Muscle of leg (tissue), 11 donors: Measurements from ENCODE around the gene CDC40. TPM values are rescaled to one million over a fixed set of nuclear protein-coding genes. Genes with fewer than 3 reads are reported as not detected.
"Not testable (repeated sequence)": the region's sequence is repeated elsewhere in the genome, so short reads cannot be mapped to it uniquely, and the experiment has no call there.

ENCODE experiments used
- DNase-seq: peaks from one replicate; pipeline ENCODE4 v3.0.0; 2013
- H3K27ac ChIP-seq: one replicate; pipeline ENCODE4 v1.5.1; 2013; ENCODE audit warnings: mild to moderate bottlenecking, low read length, control low read depth
- H3K27me3 ChIP-seq: one replicate; pipeline ENCODE4 v1.6.1; 2013; ENCODE audit warnings: low read length; ENCODE audit not compliant: control insufficient read depth, insufficient read depth
- H3K36me3 ChIP-seq: one replicate; pipeline ENCODE4 v1.6.1; 2013; ENCODE audit warnings: low read length; ENCODE audit not compliant: control insufficient read depth, insufficient read depth
- H3K4me1 ChIP-seq: one replicate; pipeline ENCODE4 v1.6.1; 2013; ENCODE audit warnings: low read length; ENCODE audit not compliant: control insufficient read depth, insufficient read depth
- H3K4me3 ChIP-seq: one replicate; pipeline ENCODE4 v1.5.1; 2013; ENCODE audit warnings: low read length, control low read depth
- H3K9me3 ChIP-seq: replicated peaks from 2 replicates; pipeline ENCODE4 v1.6.1; 2013; ENCODE audit warnings: low read depth, low read length; ENCODE audit not compliant: control insufficient read depth
- WGBS: methylation state at CpG from one replicate; pipeline ENCODE4 v1.1.5; 2013; ENCODE audit warnings: missing lambda C conversion rate; ENCODE audit not compliant: insufficient coverage; 5-methylcytosine and 5-hydroxymethylcytosine counted together
- polyA plus RNA-seq, 8 donors: library from polyadenylated mRNA; unstranded; fragments of 120-200 nt; gene quantifications; one replicate each; pipeline versions ENCODE4 v1.2.1 to v1.2.3, GENCODE V29; 2013; ENCODE audit warnings: inconsistent platforms in 1 of 8, low replicate concordance in 1 of 8; ENCODE audit not compliant: insufficient read length in 8 of 8, insufficient read depth in 1 of 8
- total RNA-seq: library from RNA; stranded (reverse); fragments of 120-200 nt; gene quantifications from one replicate; pipeline ENCODE4 v1.2.4, GENCODE V29; 2013

The CDC40 gene
- total and polyA plus RNA-seq, 9 donors, result 11.7 to 18.2 (median 13.7) TPM

DNA sequence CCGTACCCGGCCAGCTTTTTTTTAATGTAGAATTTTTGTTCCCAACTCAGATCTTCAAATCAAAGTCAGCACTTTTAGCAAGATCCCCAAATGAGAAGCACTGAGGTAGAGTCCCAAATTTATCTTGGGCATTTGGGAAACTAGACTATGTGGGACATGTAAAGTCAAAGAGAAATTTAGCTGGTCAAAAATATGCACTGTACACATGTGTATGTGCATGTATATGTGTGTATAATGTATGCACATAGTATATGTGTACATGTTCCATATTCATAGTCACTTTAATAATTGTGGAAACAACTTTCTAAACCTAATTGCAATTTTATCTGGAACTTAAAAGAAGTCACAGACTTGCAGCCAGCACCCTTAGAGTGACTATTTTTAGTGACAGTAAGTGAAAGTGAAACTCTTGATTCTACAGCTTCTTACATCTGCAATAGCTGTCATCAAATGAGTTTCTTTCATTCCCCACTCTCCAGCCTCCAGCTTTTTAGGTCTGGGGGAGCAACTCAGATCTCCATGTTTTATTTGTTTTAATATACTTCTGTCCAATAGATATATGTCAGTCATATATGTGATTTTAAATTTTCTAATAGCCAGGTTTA is 53.6 kb downstream of the CDC40 start:
- no peaks in the 10 kb centered on the region for H3K36me3 ChIP-seq
- WGBS, result no CpG with 5 or more reads among the region's 2 CpGs
- H3K4me3 ChIP-seq, result no peak overlapping the region
- no peak overlapping the region for H3K27ac ChIP-seq
- H3K4me1 ChIP-seq, result no peaks in the 10 kb centered on the region
- peak; percentile 29 for DNase-seq
- no peaks in the 10 kb centered on the region for H3K27me3 ChIP-seq
- H3K9me3 ChIP-seq, result no peaks in the 10 kb centered on the region

DNA sequence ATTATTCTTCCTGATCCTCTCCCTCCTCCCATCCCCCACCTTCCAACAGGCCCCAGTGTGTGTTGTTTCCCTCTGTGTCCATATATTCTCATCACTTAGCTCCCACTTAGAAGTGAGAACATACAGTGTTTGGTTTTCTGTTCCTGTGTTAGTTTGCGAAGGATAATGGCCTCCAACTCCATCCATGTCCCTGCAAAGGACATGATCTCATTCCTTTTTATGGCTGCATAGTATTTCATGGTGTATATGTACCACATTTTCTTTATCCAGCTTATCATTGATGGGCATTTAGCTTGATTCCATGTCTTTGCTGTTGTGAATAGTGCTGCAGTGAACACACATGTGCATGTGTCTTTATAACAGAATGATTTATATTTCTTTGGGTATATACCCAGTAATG is 55.8 kb downstream of the CDC40 start:
- not testable (repeated sequence) for H3K9me3 ChIP-seq, H3K27ac ChIP-seq, H3K4me1 ChIP-seq, H3K36me3 ChIP-seq, H3K4me3 ChIP-seq, DNase-seq, H3K27me3 ChIP-seq
- WGBS, result no CpG with 5 or more reads among the region's 1 CpG

DNA sequence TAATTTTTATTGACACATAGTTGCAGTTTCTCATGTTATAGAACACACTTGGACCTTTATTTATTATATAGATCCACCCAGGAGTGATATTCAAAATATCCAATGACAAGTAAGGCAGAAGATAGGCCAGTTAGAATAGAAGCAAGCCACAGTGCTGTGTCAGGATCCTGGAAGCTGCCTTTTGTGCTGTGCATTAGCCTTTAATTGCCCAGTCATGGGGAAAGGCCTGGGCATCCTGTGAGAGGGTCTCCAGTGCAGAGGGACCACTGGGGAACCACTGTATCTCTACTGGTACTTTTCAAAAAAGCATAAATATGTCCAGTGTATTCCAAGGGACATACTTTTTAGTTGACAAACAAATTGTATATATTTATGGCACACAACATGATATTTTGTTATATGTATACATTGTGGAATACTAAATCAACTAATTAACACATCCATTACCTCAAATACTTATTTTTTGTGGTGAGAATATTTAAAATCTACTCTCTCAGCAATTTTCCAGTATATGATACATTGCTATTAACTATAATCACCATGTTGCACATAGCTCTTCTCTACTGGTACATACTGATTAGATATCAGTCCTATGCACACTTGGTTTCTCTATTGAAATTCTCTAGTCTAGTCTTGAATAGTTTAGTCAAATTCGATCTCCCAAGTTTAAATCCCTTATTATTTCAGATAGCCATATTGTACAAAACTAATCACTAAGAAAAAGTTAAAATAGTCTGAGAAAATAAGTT is 59.5 kb downstream of the CDC40 start:
- H3K27ac ChIP-seq, result no peak overlapping the region
- WGBS, result no CpG with 5 or more reads among the region's 1 CpG
- no peak for DNase-seq

DNA sequence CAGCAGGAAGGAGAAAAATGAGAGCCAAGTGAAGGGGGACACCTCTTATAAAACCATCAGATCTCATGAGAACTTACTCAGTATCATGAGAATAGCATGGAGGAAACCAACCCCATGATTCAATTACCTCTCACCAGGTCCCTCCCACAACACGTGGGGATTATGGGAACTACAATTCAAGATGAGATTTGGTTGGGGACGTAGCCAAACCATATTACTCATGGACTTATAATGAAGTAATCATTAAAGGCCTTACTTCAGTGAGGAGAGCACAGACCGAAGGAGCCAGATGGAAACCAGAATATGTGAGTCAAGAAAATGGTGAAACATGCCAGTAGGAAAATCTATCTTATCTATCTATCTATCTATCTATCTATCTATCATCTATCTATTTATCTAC is 64.4 kb downstream of the CDC40 start:
- H3K9me3 ChIP-seq, DNase-seq, H3K27me3 ChIP-seq, H3K27ac ChIP-seq, H3K4me1 ChIP-seq, H3K4me3 ChIP-seq, H3K36me3 ChIP-seq: not testable (repeated sequence)
- no CpG with 5 or more reads among the region's 3 CpGs for WGBS

More for the DNA sequence above, 59.5 kb downstream of the CDC40 start:
- Histone ChIP-seq H3K9me3 (no peaks in the 10 kb centered on the region), H3K4me3 (no peak overlapping the region), H3K27me3 (no peaks in the 10 kb centered on the region), H3K36me3 (no peaks in the 10 kb centered on the region), H3K4me1 (no peaks in the 10 kb centered on the region)

DNA sequence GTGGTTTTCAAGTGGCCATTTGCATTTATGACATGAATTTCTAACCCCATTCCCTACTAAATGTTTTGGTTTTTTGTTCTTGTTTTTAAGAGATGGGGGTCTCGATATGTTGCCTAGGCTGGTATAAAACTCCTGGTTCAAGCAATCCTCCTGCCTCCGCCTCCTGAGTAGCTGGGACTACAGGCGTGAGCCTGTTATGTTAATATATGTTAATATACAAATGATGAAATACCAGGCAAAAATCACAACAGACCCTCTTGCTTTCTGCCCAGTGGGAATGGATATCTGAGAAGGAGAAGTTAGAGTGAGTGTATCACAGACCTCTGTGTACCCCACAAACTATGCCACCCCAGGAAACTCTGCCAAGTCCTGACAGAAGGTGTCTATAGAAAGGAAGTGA is 66.2 kb downstream of the CDC40 start:
- Histone ChIP-seq H3K4me3 (no peak overlapping the region), H3K9me3 (no peaks in the 10 kb centered on the region), H3K36me3 (no peaks in the 10 kb centered on the region), H3K27ac (no peak overlapping the region), H3K4me1 (no peaks in the 10 kb centered on the region), H3K27me3 (no peaks in the 10 kb centered on the region)
- DNase-seq, result no peak
- WGBS, result no CpG with 5 or more reads among the region's 3 CpGs

DNA sequence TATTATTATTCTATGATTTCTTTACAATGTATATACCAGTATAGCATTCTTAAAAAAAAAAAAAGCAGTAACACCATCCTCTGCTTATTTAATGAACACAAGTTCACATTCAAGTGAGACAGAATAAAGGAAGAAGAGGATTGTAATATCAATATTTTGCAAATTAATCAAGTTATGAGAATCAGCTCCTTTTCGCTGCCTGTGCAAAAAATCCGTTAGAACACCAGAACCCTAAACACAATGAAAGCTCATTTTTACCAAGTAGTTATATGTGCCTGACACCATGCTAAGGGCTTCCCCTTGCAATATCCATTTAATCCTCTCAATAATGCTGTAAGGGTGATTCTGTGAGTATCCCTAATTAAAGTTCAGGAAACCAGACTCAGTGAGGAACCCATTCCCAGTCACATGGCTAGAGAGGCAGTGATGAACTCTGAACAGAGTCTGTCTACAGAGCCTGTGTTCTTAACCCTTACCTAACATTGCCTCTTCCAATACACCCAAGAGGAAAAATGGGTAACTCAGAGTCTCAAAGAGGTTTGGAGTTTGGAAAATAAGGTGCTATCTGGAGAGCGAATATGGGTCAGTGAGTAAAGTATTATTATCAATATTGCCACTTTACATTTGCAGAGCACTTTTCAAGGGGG is 66.8 kb downstream of the CDC40 start:
- no peaks in the 10 kb centered on the region for H3K27me3 ChIP-seq
- no peak for DNase-seq
- no peaks in the 10 kb centered on the region for H3K36me3 ChIP-seq
- H3K9me3 ChIP-seq, result no peaks in the 10 kb centered on the region
- no CpG with 5 or more reads among the region's 3 CpGs for WGBS
- H3K4me1 ChIP-seq, result no peaks in the 10 kb centered on the region
- no peak overlapping the region for H3K4me3 ChIP-seq
- H3K27ac ChIP-seq, result no peak overlapping the region

DNA sequence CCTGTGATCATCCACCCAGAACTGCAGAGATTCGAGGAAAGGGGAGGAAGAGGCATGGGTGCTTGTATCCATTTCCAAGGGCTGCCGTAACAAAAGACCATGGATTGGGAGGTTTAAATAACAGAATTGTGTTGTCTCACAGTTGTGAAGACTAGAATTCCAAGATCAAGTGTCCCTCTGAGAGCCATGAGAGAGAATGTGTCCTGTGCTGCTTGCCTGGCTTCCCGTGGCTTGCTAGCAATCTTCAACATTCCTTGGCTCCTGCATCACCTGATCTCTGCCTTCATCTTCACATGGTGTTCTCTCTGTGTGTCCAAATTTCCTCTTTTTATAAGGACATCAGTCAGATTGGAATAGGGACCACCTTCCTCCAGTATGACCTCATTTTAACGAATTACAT is 69.8 kb downstream of the CDC40 start:
- no peak for DNase-seq
- H3K27ac ChIP-seq, result no peak overlapping the region
- no peak overlapping the region for H3K4me3 ChIP-seq
- H3K9me3 ChIP-seq, result no peaks in the 10 kb centered on the region
- no peaks in the 10 kb centered on the region for H3K36me3 ChIP-seq
- no peaks in the 10 kb centered on the region for H3K4me1 ChIP-seq
- H3K27me3 ChIP-seq, result no peaks in the 10 kb centered on the region
- 95% methylated on average over 3 of the region's 4 CpGs for WGBS

DNA sequence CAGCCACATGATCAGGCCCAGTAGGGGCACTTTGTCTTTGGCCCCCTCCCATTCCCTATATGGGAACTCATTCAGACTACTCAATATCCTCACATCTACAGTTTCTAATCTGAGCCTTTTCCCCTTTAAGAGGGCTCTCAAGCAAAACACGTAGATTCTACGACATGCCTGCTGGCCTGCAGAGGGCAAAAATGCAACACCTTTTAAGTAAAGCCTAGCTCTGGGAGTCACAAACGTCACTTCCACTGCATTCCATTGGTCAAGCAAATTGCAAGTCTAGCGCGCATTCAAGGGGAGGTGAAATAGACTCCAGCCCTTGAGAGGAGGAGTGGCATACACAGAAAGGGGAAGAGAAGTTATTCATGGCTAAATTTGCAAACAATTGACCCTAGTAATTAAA is 70.6 kb downstream of the CDC40 start:
- Histone ChIP-seq H3K9me3 (no peaks in the 10 kb centered on the region), H3K27me3 (no peaks in the 10 kb centered on the region), H3K4me1 (no peaks in the 10 kb centered on the region), H3K27ac (no peak overlapping the region), H3K36me3 (no peaks in the 10 kb centered on the region), H3K4me3 (no peak overlapping the region)
- 65% methylated on average over 2 of the region's 5 CpGs for WGBS
- no peak for DNase-seq

DNA sequence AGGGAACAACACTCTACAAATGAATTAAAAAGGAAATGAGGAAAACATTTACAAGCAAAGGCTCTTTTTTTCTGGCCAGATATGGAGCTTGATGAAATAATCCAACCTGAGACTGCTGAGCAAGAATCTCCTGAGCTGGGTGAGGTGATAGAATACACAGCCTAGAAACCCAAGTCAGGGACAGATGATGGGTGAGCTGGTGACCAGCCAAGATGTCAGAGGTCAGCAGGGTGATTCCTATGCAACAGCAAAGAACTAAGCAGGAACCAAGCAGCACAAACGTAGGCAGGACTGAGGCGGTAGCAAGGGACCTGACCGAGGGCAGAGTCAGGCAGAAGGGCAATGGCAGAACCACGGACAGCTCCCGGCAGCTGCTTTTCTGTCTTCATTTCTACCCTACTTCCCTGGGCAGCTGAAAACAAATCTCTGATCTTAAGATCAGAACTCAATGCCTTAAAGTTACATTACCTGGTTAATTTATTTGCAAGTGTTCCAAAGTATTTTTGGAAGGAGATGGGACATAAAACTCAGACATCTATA is 75.1 kb downstream of the CDC40 start:
- Histone ChIP-seq H3K4me1 (no peaks in the 10 kb centered on the region), H3K9me3 (no peaks in the 10 kb centered on the region), H3K4me3 (no peak overlapping the region), H3K27ac (no peak overlapping the region), H3K27me3 (no peaks in the 10 kb centered on the region), H3K36me3 (no peaks in the 10 kb centered on the region)
- peak; percentile 27 for DNase-seq
- WGBS, result 7% methylated on average over 3 of the region's 5 CpGs

DNA sequence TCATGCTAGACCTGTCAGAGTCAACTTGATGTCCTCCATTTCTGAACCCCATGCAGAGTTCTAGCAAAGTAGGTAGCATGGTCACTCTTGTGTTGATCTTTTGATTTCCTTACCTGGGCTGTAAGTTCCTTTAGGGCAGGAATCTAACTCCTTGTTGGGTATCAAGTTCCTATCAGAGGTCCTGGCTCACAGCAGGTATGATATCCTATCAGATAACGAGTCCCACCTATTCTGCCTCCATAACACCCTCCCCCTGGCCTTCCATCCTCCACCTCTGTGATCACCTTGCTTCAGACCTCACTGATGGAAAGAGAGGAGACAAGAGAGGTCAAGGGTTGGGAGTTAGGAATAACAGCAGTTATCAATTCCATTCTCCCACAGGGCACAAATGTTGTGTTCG is 76.1 kb downstream of the CDC40 start:
- no peaks in the 10 kb centered on the region for H3K4me1 ChIP-seq
- WGBS, result 80% methylated on average over 1 of the region's 2 CpGs
- no peak for DNase-seq
- H3K27ac ChIP-seq, result no peak overlapping the region
- H3K27me3 ChIP-seq, result no peaks in the 10 kb centered on the region
- no peak overlapping the region for H3K4me3 ChIP-seq
- no peaks in the 10 kb centered on the region for H3K9me3 ChIP-seq
- H3K36me3 ChIP-seq, result no peaks in the 10 kb centered on the region
